ENCODE measurements around the gene FMNL3.

DNA sequence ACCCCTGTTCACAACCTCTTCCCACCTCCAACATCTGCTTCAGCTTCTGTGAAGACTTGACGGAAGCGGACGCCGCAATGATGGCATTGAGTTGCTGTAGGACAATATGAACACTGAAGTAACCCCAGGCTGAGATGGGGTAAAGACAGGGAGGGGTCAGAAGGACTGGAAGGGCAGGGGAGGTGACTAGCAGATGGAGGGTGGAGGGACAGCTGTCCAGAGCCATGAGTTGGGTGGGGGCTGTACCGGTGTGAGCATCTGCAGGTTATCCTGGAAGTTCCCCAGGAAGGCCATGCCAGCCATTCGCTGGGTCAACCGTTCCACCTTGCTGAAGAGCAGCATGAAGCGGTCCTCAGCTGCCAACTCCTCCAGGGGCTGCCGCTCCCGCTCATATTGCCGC lies 57.8 kb downstream of the FMNL3 start:
- TF ChIP-seq SUZ12 (IDR thresholded peaks at IDR 0.05; ENCODE audit: extremely low read depth, insufficient read depth, insufficient read length) (no peak), YY1 (IDR thresholded peaks at IDR 0.05; ENCODE audit: insufficient read depth, insufficient read length) (no peak), ZNF274 (IDR thresholded peaks at IDR 0.05; ENCODE audit: low read depth, low read length) (no peak)

Measured in NT2/D1 (cell line).